ENCODE measurements around the gene CCDC82. TPM values are rescaled to one million over a fixed set of nuclear protein-coding genes. Genes with fewer than 3 reads are reported as not detected.

The CCDC82 gene
- total RNA-seq, 2 donors from 2014 or later, result 8.5 to 20.3 TPM

DNA sequence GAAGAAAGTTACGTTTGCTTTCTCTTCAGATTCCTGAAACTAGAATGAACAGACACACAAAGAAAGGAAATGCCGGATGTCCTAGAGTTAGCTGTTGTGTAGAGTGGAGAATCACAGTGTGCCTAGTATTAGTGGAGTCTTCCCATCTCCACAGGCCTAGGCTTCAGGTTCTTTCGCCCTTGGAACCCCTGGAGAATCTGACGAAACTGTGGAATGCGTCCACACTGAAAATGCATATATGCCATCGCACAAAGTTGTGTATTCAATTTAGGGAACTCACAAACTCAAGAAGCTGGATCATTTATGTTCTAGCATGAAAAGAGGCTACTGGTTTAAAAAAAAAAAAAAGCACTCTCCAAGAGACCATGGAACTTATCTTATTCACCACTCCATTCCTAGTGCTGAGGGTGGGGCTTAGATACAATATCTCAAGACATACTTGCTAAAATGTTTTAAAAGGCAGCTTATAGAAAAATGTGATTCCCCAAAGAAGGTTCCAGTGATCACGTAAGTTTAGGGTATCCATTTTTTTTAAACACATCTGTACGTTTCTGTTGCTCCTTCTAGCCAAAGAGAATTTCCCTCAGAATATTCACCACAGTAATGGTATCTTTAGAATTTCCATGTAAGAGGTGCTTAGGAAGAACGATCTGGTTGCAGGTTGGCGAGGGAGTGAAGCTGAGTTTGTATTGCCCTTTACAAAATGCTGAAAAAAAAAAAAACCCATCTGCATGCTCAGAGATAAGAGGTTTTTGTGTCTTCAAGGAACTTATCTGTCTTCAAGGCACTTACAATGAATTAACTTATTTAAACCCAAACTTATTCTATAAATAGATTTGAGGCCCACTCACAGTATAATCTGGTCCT, 66.7 kb downstream of the CCDC82 start:
- no peaks in the 10 kb centered on the region for H3K9me3 ChIP-seq
- no peak for DNase-seq (ENCODE audit: low spot score)
- TF ChIP-seq, protein P1, sequence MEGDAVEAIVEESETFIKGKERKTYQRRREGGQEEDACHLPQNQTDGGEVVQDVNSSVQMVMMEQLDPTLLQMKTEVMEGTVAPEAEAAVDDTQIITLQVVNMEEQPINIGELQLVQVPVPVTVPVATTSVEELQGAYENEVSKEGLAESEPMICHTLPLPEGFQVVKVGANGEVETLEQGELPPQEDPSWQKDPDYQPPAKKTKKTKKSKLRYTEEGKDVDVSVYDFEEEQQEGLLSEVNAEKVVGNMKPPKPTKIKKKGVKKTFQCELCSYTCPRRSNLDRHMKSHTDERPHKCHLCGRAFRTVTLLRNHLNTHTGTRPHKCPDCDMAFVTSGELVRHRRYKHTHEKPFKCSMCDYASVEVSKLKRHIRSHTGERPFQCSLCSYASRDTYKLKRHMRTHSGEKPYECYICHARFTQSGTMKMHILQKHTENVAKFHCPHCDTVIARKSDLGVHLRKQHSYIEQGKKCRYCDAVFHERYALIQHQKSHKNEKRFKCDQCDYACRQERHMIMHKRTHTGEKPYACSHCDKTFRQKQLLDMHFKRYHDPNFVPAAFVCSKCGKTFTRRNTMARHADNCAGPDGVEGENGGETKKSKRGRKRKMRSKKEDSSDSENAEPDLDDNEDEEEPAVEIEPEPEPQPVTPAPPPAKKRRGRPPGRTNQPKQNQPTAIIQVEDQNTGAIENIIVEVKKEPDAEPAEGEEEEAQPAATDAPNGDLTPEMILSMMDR (IDR thresholded peaks at IDR 0.05), result no peak
- no peak for TF ChIP-seq POLR2AphosphoS5 (IDR thresholded peaks at IDR 0.05)
- no peak for TF ChIP-seq POLR2A (IDR thresholded peaks at IDR 0.05)
- no peak overlapping the region for H3K27ac ChIP-seq
- H3K27me3 ChIP-seq (replicated peaks; ENCODE audit: insufficient read depth), result no peaks in the 10 kb centered on the region
- H3K4me1 ChIP-seq (replicated peaks), result no peaks in the 10 kb centered on the region
- 96% methylated on average over 10 of the region's 10 CpGs for WGBS
- H3K36me3 ChIP-seq, result no peaks in the 10 kb centered on the region
- no peak overlapping the region for H3K4me3 ChIP-seq
- intact Hi-C loops (cut with DNase I), result no loop called here

DNA sequence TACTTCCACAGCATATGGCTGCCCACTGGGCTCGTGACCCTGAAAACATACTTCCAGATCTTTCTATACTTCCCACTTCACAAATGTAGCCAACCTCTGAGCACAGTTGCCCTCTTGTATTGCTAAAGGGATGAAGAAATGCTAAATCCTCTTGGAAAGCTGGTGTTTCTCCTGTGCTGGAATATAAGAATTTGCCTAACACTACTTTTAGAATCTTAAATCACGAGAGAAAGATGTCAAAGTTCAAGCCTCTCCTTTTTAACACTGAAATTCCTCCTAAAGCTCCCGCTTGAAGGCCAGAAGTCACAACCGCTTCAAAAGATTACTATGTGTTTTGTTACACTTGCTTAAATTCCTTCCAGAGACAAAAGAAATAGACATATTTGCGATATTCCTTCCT, 68.6 kb downstream of the CCDC82 start:
- no peak for DNase-seq (ENCODE audit: low spot score)
- Histone ChIP-seq H3K36me3 (no peaks in the 10 kb centered on the region), H3K9me3 (no peaks in the 10 kb centered on the region), H3K4me3 (no peak overlapping the region), H3K4me1 (replicated peaks) (no peaks in the 10 kb centered on the region), H3K27ac (no peak overlapping the region), H3K27me3 (replicated peaks; ENCODE audit: insufficient read depth) (no peaks in the 10 kb centered on the region)
- intact Hi-C loops (cut with DNase I), result no loop called here
- 97% methylated on average over 5 of the region's 5 CpGs for WGBS
- no peak for TF ChIP-seq POLR2AphosphoS5 (IDR thresholded peaks at IDR 0.05)
- TF ChIP-seq, protein P1 (IDR thresholded peaks at IDR 0.05), result no peak
- no peak for TF ChIP-seq POLR2A (IDR thresholded peaks at IDR 0.05)

DNA sequence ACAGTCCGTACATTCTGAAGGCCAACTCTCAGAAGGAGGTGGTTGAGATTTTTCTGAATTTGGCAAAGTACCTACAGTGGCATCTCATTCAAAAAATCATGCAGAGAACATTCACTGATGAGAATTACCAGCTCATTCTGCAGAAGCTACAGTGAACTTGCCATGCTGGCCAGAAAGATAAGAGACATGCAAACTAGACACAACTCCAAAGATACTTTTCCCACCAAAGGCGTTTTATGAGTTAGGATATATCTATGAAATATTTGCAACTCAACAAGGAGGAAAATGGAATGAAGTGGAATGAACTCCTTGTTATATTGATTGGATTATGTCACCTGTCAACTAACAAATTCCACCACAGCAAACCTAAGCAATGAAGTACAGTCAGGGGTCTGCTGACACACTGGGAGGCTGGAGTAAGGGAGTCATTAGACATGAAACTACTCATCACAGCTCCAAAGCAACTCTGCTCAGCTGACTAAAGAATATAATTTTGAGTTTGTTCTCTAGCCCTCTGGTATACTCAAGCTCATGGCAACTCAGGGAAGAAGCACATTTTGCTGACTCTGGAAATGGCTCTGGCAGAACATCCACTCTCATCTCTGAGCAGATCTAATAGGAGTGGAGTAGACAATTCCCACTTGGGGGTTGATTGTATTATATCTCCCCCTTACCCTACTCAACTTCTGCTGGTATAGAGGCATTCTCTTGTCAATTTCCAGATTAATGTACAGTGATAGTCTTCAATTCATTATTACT, 69.6 kb downstream of the CCDC82 start:
- H3K27ac ChIP-seq, result peak overlapping the region in 1 of 2 donors; percentile 5
- H3K4me1 ChIP-seq (replicated peaks), result no peaks in the 10 kb centered on the region

GRCh38 chr11:96318850-96319249, 70.9 kb downstream of the CCDC82 start:
- WGBS, result 93% methylated on average over 3 of the region's 3 CpGs
- no peak for TF ChIP-seq POLR2AphosphoS5 (IDR thresholded peaks at IDR 0.05)
- no peak for TF ChIP-seq POLR2A (IDR thresholded peaks at IDR 0.05)
- TF ChIP-seq, protein P1 (IDR thresholded peaks at IDR 0.05), result no peak
- Histone ChIP-seq H3K9me3 (no peaks in the 10 kb centered on the region), H3K4me3 (no peak overlapping the region), H3K27ac (peak overlapping the region; percentile 36 to 83), H3K27me3 (replicated peaks; ENCODE audit: insufficient read depth) (no peaks in the 10 kb centered on the region), H3K4me1 (replicated peaks) (peaks cover 3% of the 10 kb centered on the region), H3K36me3 (no peaks in the 10 kb centered on the region)
- intact Hi-C loops (cut with DNase I), result no loop called here
- no peak for DNase-seq (ENCODE audit: low spot score)

More for the DNA sequence above, 69.6 kb downstream of the CCDC82 start:
- 85% methylated on average over 2 of the region's 2 CpGs for WGBS
- Histone ChIP-seq H3K9me3 (no peaks in the 10 kb centered on the region), H3K36me3 (no peaks in the 10 kb centered on the region), H3K27me3 (replicated peaks; ENCODE audit: insufficient read depth) (no peaks in the 10 kb centered on the region), H3K4me3 (no peak overlapping the region)
- DNase-seq (ENCODE audit: low spot score), result no peak
- intact Hi-C loops (cut with DNase I), result no loop called here
- no peak for TF ChIP-seq POLR2A (IDR thresholded peaks at IDR 0.05)
- no peak for TF ChIP-seq POLR2AphosphoS5 (IDR thresholded peaks at IDR 0.05)
- TF ChIP-seq, protein P1 (IDR thresholded peaks at IDR 0.05), result no peak

Measured in prostate gland (tissue), 2 donors.